ENCODE results near the gene BAAT. TPM values are rescaled to one million over a fixed set of nuclear protein-coding genes. Genes with fewer than 3 reads are reported as not detected.

Gene BAAT
- total and polyA plus RNA-seq, 9 of the 15 experiments (the other 6 are each of a cell fraction or from before 2014, with no cell fraction given), result 0.17 to 0.76 (median 0.32) TPM

- TF ChIP-seq TFAP4 (CRISPR knock-in tag; IDR thresholded peaks at IDR 0.05; ENCODE audit: borderline replicate concordance) (peak; percentile 65; the same call in 1 of the 2 replicates), ZC3H8 (IDR thresholded peaks at IDR 0.05) (no peak), ZNF274 (IDR thresholded peaks at IDR 0.05; ENCODE audit: borderline replicate concordance, low read depth, low read length) (no peak), TARDBP (IDR thresholded peaks at IDR 0.05) (no peak), CGGBP1 (CRISPR knock-in tag; IDR thresholded peaks at IDR 0.05) (no peak), HNRNPL (IDR thresholded peaks at IDR 0.05; ENCODE audit: low read depth, low read length) (no peak), TBP (optimal IDR thresholded peaks at IDR 0.05; ENCODE audit: low read depth, low read length) (peak; percentile 88), MCM2 (IDR thresholded peaks at IDR 0.05; ENCODE audit: low read depth) (no peak), NFE2L1 (tag; IDR thresholded peaks at IDR 0.05; ENCODE audit: borderline replicate concordance, low read depth) (no peak), TAF1 (IDR thresholded peaks at IDR 0.05; ENCODE audit: control insufficient read depth, extremely low read depth, insufficient read depth, low read length, severe bottlenecking) (peak; percentile 95), CCAR2 (IDR thresholded peaks at IDR 0.05; ENCODE audit: low read depth, low read length) (no peak), MTF1 (CRISPR knock-in tag; IDR thresholded peaks at IDR 0.05; ENCODE audit: borderline replicate concordance) (no peak), XRCC3 (IDR thresholded peaks at IDR 0.05) (no peak), NR2C1 (IDR thresholded peaks at IDR 0.05) (peak; percentile 64), NR2C1 (tag; IDR thresholded peaks at IDR 0.05) (peak; percentile 85), TFAM (CRISPR knock-in tag; conservative IDR thresholded peaks at IDR 0.05) (no peak), TAL1 (IDR thresholded peaks at IDR 0.05) (no peak; the same call in 1 of the 2 replicates), GTF2E2 (tag; IDR thresholded peaks at IDR 0.05) (peak; percentile 81; the same call in 1 of the 2 replicates), MNT (conservative IDR thresholded peaks at IDR 0.05) (peak in 1 of 2 experiments; percentile 76; a peak in 3 of 4 replicates), RBM39 (optimal IDR thresholded peaks at IDR 0.05; ENCODE audit: low read depth, low read length) (no peak), ZNF77 (CRISPR knock-in tag; IDR thresholded peaks at IDR 0.05) (no peak), ZBTB26 (CRISPR knock-in tag; IDR thresholded peaks at IDR 0.05) (no peak), MAFG (tag; conservative IDR thresholded peaks at IDR 0.05) (no peak), POLR2AphosphoS5 (IDR thresholded peaks at IDR 0.05; ENCODE audit: control insufficient read depth, insufficient read depth, low read depth, low read length) (peak; percentile 95), PHTF2 (CRISPR knock-in tag; IDR thresholded peaks at IDR 0.05) (no peak), BMI1 (IDR thresholded peaks at IDR 0.05; ENCODE audit: low read length) (no peak), ZC3H4 (CRISPR knock-in tag; IDR thresholded peaks at IDR 0.05; ENCODE audit: borderline replicate concordance) (no peak; the same call in 1 of the 2 replicates)
Observed at GRCh38 chr9:101398068-101398929, 13.5 kb upstream of the BAAT start, which contains the start of the genes MRPL50 and ZNF189 (continued).

Measured in K562 (cell line).